Measurements from ENCODE around the gene TEK. TPM values are rescaled to one million over a fixed set of nuclear protein-coding genes. Genes with fewer than 3 reads are reported as not detected.

Gene TEK
- total RNA-seq, 2 donors from 2014 or later = 1.6 to 6.3 TPM

GRCh38 chr9:27202056-27202455 lies 93.0 kb downstream of the TEK start:
- DNase-seq = no peak
- no peak overlapping the region for H3K9ac ChIP-seq (ENCODE audit: low read depth in 2 of 2, low read length in 2 of 2)
- H3K27me3 ChIP-seq = no peaks in the 10 kb centered on the region
- no peaks in the 10 kb centered on the region for H3K9me3 ChIP-seq
- TF ChIP-seq CTCF (IDR thresholded peaks at IDR 0.05) = no peak
- intact Hi-C loops (cut with DNase I) = no loop called here
- H3K4me3 ChIP-seq = no peak overlapping the region
- H3K4me1 ChIP-seq = no peaks in the 10 kb centered on the region
- H3K36me3 ChIP-seq = no peaks in the 10 kb centered on the region
- H3K27ac ChIP-seq = no peak overlapping the region

GRCh38 chr9:27203783-27204182 lies 94.8 kb downstream of the TEK start:
- no peaks in the 10 kb centered on the region for H3K36me3 ChIP-seq
- no peak overlapping the region for H3K4me3 ChIP-seq
- no peak overlapping the region for H3K27ac ChIP-seq
- no peaks in the 10 kb centered on the region for H3K4me1 ChIP-seq
- intact Hi-C loops (cut with DNase I) = no loop called here
- H3K9ac ChIP-seq (ENCODE audit: low read depth in 2 of 2, low read length in 2 of 2) = no peak overlapping the region
- no peaks in the 10 kb centered on the region for H3K27me3 ChIP-seq
- H3K9me3 ChIP-seq = no peaks in the 10 kb centered on the region
- TF ChIP-seq CTCF (IDR thresholded peaks at IDR 0.05) = no peak
- no peak for DNase-seq

DNA sequence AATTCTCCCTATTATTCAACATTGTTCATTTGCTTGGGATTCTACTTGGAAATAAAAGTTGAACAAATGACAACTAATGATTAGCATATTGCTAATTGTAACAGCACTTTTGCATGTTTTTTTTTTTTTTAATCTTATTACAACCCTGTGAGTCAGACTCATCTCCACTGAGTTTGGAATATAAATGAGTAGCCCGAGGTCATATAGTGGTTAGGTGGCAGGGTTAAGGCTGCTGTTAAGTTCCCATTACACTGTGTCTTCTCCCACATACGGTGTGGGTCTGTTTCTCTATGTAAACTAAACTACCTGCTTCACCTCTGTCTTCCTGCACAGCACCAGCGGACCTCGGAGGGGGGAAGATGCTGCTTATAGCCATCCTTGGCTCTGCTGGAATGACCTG lies 95.6 kb downstream of the TEK start:
- TF ChIP-seq CTCF (IDR thresholded peaks at IDR 0.05) = no peak
- intact Hi-C loops (cut with DNase I) = no loop called here
- no peak overlapping the region for H3K27ac ChIP-seq
- no peaks in the 10 kb centered on the region for H3K36me3 ChIP-seq
- no peak overlapping the region for H3K9ac ChIP-seq (ENCODE audit: low read depth in 2 of 2, low read length in 2 of 2)
- no peak for DNase-seq
- H3K27me3 ChIP-seq = no peaks in the 10 kb centered on the region
- no peaks in the 10 kb centered on the region for H3K9me3 ChIP-seq
- H3K4me3 ChIP-seq = no peak overlapping the region
- no peaks in the 10 kb centered on the region for H3K4me1 ChIP-seq

DNA sequence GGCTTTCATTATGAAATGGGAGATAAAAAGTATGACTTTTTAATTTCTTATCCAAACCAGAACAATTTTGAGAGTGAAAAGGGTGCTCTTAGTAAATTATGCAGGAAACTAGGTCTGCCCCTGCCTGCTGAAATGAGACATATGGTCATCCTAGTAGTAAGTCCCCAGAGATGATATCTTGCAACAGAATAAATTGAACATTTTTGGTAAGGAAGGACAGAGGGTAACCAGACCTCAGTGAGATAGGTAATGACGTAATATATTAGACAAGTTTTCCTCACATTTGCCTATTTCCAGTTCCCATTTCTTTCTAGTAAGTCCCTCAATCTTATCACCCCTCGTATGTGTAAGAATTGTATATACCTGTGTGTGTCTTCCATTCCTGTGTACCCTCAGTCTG lies 96.2 kb downstream of the TEK start:
- H3K4me1 ChIP-seq = no peaks in the 10 kb centered on the region
- no peak for TF ChIP-seq CTCF (IDR thresholded peaks at IDR 0.05)
- H3K4me3 ChIP-seq = no peak overlapping the region
- intact Hi-C loops (cut with DNase I) = no loop called here
- H3K27ac ChIP-seq = no peak overlapping the region
- no peak for DNase-seq
- H3K36me3 ChIP-seq = no peaks in the 10 kb centered on the region
- H3K27me3 ChIP-seq = no peaks in the 10 kb centered on the region
- H3K9me3 ChIP-seq = no peaks in the 10 kb centered on the region
- H3K9ac ChIP-seq (ENCODE audit: low read depth in 2 of 2, low read length in 2 of 2) = no peak overlapping the region

DNA sequence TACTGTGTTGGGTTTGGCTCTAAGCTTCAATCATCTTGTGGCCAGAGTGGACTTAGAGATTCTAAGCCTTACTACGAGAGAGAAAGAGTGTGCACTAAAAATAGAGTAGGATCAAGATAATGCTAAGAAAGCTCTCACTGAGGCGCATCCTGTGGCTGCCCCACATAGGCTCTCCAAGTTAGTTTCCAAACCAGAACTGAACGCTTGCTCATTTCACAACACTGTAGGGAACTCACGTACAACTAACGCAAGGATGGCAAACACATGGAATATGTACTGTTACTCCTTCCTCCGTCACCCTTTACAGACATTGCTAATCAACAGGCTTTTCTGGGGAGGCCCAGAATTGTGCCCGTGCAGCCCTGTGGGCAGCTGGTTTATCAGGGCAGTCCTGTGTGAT lies 97.0 kb downstream of the TEK start:
- H3K27ac ChIP-seq = no peak overlapping the region
- no peaks in the 10 kb centered on the region for H3K4me1 ChIP-seq
- DNase-seq = no peak
- TF ChIP-seq CTCF (IDR thresholded peaks at IDR 0.05) = no peak
- H3K27me3 ChIP-seq = no peaks in the 10 kb centered on the region
- no peaks in the 10 kb centered on the region for H3K9me3 ChIP-seq
- no peaks in the 10 kb centered on the region for H3K36me3 ChIP-seq
- intact Hi-C loops (cut with DNase I) = no loop called here
- no peak overlapping the region for H3K9ac ChIP-seq (ENCODE audit: low read depth in 2 of 2, low read length in 2 of 2)
- no peak overlapping the region for H3K4me3 ChIP-seq

DNA sequence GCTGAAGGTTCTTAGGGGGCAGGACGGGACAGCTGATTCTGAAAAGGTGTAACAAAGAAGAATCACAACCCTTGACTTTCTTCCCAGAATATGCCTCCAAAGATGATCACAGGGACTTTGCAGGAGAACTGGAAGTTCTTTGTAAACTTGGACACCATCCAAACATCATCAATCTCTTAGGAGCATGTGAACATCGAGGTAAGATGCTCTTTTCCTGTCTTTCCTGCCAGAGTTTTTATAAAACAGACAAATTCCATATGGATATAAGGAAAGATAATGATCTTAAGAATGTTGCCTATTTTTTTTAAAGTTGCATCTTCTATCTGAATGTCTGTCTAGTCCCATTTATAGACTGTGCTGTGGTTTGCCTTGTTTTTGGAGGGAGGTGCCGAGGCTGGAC lies 100.0 kb downstream of the TEK start:
- H3K27ac ChIP-seq = no peak overlapping the region
- no peaks in the 10 kb centered on the region for H3K9me3 ChIP-seq
- intact Hi-C loops (cut with DNase I) = no loop called here
- no peaks in the 10 kb centered on the region for H3K4me1 ChIP-seq
- TF ChIP-seq CTCF (IDR thresholded peaks at IDR 0.05) = no peak
- no peaks in the 10 kb centered on the region for H3K36me3 ChIP-seq
- no peaks in the 10 kb centered on the region for H3K27me3 ChIP-seq
- H3K9ac ChIP-seq (ENCODE audit: low read depth in 2 of 2, low read length in 2 of 2) = no peak overlapping the region
- DNase-seq = no peak
- H3K4me3 ChIP-seq = no peak overlapping the region

Measured in colonic mucosa (tissue), 4 donors.